ENCODE data around the gene PTPN13.
"Not testable (repeated sequence)": the region's sequence is repeated elsewhere in the genome, so short reads cannot be mapped to it uniquely, and the experiment has no call there.

Gene PTPN13

DNA sequence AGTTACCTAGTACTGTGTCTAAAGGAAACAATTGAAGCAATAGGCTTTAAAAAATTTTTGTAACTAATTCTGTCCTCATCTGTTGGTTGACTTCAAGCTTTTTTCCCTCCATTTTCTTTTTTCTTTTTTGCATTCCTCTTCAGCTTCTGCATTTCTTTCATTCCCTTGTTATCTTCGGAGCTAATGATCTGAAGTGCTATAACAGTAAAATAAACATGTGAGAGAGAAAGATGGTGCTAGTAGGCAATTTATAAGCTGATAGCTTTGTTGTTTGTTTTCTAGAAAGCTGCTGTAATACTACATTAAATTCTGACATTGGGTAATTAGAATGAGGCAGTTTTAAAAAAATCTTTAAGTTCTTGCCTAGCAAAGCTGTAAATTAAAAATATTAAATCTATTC lies 37.1 kb downstream of the PTPN13 start:
- no peak for DNase-seq (ENCODE audit: insufficient read length, low spot score)
- no peak for FAIRE-seq

- FAIRE-seq (no peak), DNase-seq (ENCODE audit: insufficient read length, low spot score) (no peak)
Observed at GRCh38 chr4:86633854-86634253, 39.7 kb downstream of the PTPN13 start.

- FAIRE-seq (no peak), DNase-seq (ENCODE audit: insufficient read length, low spot score) (no peak)
Observed at GRCh38 chr4:86640469-86640868, 46.4 kb downstream of the PTPN13 start.

- no peak for DNase-seq (ENCODE audit: insufficient read length, low spot score)
- no peak for FAIRE-seq
Observed at GRCh38 chr4:86641516-86642090, 47.5 kb downstream of the PTPN13 start.

- DNase-seq (ENCODE audit: insufficient read length, low spot score) (no peak), FAIRE-seq (no peak)
Observed at GRCh38 chr4:86644892-86645291, 50.8 kb downstream of the PTPN13 start.

- no peak for DNase-seq (ENCODE audit: insufficient read length, low spot score)
- no peak for FAIRE-seq
Observed at GRCh38 chr4:86652332-86652932, 58.3 kb downstream of the PTPN13 start.

- FAIRE-seq (peak; percentile 14), DNase-seq (ENCODE audit: insufficient read length, low spot score) (no peak)
Observed at GRCh38 chr4:86653237-86653865, 59.2 kb downstream of the PTPN13 start.

DNA sequence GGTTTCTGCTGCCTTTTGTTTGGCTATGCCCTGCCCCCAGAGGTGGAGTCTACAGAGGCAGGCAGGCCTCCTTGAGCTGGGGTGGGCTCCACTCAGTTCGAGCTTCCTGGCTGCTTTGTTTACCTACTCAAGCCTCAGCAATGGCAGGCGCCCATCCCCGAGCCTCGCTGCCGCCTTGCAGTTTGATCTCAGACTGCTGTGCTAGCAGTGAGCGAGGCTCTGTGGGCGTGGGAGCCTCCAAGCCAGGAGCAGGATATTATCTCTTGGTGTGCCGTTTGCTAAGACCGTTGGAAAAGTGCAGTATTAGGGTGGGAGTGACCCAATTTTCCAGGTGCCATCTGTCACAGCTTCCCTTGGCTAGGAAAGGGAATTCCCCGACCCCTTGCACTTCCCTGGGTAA lies 62.7 kb downstream of the PTPN13 start:
- DNase-seq (ENCODE audit: insufficient read length, low spot score); FAIRE-seq: not testable (repeated sequence)

DNA sequence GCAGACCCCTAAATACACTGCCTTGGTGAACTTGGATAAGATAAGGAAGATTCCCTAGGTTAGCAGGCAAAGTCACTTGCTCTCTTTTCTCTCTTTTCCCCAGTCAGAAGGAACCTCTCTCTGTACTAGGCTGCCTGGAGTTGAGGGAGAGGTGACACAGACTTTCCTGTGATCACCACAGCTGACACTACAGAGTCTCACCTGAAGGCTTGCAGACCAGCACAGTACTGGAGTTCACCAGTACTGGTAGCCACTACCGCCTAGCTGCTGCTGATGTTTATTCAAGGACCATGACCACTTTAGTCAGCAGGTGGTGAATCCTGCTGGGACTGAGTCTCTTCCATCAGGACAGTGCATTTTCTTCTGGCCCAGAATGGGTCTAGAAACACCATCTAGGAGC lies 63.3 kb downstream of the PTPN13 start:
- DNase-seq (ENCODE audit: insufficient read length, low spot score) (no peak), FAIRE-seq (no peak)

- no peak for FAIRE-seq
- no peak for DNase-seq (ENCODE audit: insufficient read length, low spot score)
Observed at GRCh38 chr4:86657910-86658309, 63.8 kb downstream of the PTPN13 start.

DNA sequence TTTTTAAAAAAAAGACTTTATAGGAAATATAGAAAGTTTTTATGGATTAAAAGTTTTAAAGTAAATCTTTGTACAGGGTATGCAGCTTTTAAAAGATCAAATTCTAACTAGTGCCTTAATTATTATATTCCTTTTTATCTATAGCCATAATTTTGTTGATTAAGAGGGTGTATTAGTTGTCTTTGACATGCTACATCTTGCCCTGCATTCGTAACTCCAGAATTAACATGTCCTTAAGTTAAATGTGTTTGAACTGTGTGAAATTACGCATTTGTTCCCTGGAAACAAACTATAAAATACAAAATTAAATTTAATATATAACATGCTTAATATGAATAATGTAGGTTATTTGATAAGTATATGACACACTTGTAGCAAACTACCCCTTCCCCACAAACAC lies 66.3 kb downstream of the PTPN13 start:
- DNase-seq (ENCODE audit: insufficient read length, low spot score) = no peak
- FAIRE-seq = no peak

GRCh38 chr4:86661006-86661405 lies 66.9 kb downstream of the PTPN13 start:
- DNase-seq (ENCODE audit: insufficient read length, low spot score) (no peak), FAIRE-seq (no peak)

DNA sequence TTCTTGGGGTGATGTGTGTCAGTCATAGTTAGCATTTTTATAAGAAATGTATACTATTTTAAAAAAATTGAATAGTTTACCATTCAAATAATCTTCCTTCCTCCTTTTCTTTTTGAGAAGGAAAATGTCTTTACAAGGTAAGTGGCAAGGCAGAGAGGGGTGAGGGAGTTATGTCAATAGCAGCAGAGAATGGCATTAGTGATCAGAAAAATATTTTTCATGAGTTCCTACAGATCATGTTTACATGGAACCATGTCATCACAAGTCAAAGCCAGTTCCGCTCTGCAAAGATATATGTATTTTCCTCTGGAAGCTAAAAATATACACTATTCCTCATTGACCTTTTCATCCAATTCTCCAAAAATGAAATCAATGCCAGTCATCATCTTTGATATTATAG lies 67.3 kb downstream of the PTPN13 start:
- FAIRE-seq (no peak), DNase-seq (ENCODE audit: insufficient read length, low spot score) (no peak)

- no peak for FAIRE-seq
- no peak for DNase-seq (ENCODE audit: insufficient read length, low spot score)
Observed at GRCh38 chr4:86664959-86665358, 70.8 kb downstream of the PTPN13 start.

- FAIRE-seq = no peak
- no peak for DNase-seq (ENCODE audit: insufficient read length, low spot score)
Observed at GRCh38 chr4:86670298-86670697, 76.2 kb downstream of the PTPN13 start.

GRCh38 chr4:86670756-86671155 lies 76.6 kb downstream of the PTPN13 start:
- no peak for FAIRE-seq
- no peak for DNase-seq (ENCODE audit: insufficient read length, low spot score)

DNA sequence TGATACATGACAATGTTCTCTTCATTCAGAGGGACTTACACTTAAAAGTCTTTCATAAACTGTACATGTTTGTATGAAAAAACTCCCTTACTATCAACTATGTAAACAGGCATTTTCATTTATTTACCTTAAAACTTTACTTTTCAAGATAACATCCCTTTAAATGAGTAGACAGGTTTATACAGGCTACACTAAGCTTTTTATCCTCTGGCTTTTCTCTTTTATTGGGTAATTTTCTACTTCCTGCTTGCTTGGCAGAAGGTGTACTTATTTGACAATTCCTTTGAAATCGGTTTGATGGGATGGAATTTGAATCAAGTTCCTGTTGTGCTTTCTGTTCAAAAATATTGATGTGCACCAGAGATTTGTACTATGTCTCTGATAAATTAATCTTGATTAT lies 81.4 kb downstream of the PTPN13 start:
- FAIRE-seq (no peak), DNase-seq (ENCODE audit: insufficient read length, low spot score) (no peak)

DNA sequence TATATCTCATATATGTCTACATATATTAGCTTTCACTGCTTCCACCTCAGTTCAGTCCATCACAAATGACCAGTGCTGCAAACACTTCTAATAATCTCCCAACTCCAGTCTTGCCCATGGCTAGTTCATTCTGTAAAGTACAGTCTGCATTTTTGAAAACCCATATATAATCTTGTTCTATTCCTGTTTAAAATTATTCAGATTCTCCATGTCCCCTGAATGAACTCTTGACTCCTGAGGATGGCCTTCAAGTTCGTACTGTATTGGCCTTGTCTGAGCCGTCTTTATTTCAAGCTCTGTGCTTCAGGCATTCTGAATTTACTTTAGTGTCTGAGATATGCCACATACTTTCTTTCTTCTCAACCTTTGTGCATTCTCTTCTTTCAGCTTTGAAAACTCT lies 84.7 kb downstream of the PTPN13 start:
- no peak for FAIRE-seq
- no peak for DNase-seq (ENCODE audit: insufficient read length, low spot score)

DNA sequence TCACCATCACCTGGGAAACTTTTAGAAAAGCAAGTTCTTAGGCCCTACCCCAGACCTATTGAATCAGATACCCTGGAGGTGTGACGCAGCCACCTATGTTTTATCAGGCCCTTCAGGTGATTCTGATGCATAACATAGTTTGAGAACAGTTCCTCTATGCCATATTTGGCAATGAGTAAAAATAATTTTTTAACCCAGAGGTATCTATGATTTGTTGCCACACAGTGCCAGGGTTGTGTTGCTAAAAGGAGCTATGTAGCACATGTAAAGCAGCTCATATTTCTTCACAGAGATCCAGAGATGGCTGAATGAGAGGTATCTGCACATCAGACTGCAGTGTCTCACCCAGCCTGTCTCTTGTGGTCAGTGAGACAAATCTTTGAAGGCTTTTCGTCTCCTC lies 85.3 kb downstream of the PTPN13 start:
- DNase-seq (ENCODE audit: insufficient read length, low spot score) (no peak), FAIRE-seq (no peak)

- no peak for DNase-seq (ENCODE audit: insufficient read length, low spot score)
- no peak for FAIRE-seq
Observed at GRCh38 chr4:86683167-86683566, 89.1 kb downstream of the PTPN13 start.

- FAIRE-seq (no peak), DNase-seq (ENCODE audit: insufficient read length, low spot score) (no peak)
Observed at GRCh38 chr4:86683983-86684382, 89.9 kb downstream of the PTPN13 start.

- DNase-seq (ENCODE audit: insufficient read length, low spot score) (no peak), FAIRE-seq (no peak)
Observed at GRCh38 chr4:86685401-86685800, 91.3 kb downstream of the PTPN13 start.

GRCh38 chr4:86686741-86687140 lies 92.6 kb downstream of the PTPN13 start:
- FAIRE-seq (no peak), DNase-seq (ENCODE audit: insufficient read length, low spot score) (no peak)

Data from GM19239 (cell line).